Tibial nerve (tissue), 4 donors: ENCODE measurements around the gene NRCAM. TPM values are rescaled to one million over a fixed set of nuclear protein-coding genes. Genes with fewer than 3 reads are reported as not detected.

Experiments
- DNase-seq, 2 donors: peaks; one replicate each; pipeline ENCODE4 v3.0.0-alpha.2; 2019; ENCODE audit warnings: low spot score in 2 of 2
- H3K27ac ChIP-seq, 4 donors: fragments of 200-600 bp; sonication (generic) in 3 of 4; one replicate each; pipeline ENCODE4 v1.5.1; 2017 to 2019; ENCODE audit warnings: mild to moderate bottlenecking in 1 of 4
- H3K27me3 ChIP-seq, 2 donors: fragments of 200-600 bp; sonication (generic) in 1 of 2; one replicate each; pipeline versions ENCODE4 v1.5.1 to v1.6.0; 2017 to 2019
- H3K36me3 ChIP-seq, 3 donors: fragments of 200-600 bp; sonication (generic); one replicate each; pipeline ENCODE4 v1.5.1; 2018 to 2019
- H3K4me1 ChIP-seq, 4 donors: fragments of 200-600 bp; sonication (generic) in 3 of 4; one replicate each; pipeline ENCODE4 v1.5.1; 2017 to 2019
- H3K4me3 ChIP-seq, 4 donors: fragments of 200-600 bp; sonication (generic) in 3 of 4; one replicate each; pipeline ENCODE4 v1.5.1; 2017 to 2019; ENCODE audit warnings: mild to moderate bottlenecking in 1 of 4, moderate library complexity in 1 of 4
- H3K9me3 ChIP-seq, 4 donors: fragments of 200-600 bp; sonication (generic) in 3 of 4; one replicate each; pipeline ENCODE4 v1.5.1; 2017 to 2019
- CTCF ChIP-seq, 5 experiments: fragments of 200-600 bp in 3 of 5; fragments of 450-650 bp in 2 of 5; sonication (generic) in 3 of 5; IDR thresholded peaks; one replicate each; pipeline ENCODE4 v1.5.1; 2016 to 2019; ENCODE audit warnings: antibody characterized with exemption in 5 of 5, mild to moderate bottlenecking in 3 of 5, moderate library complexity in 2 of 5
- EP300 ChIP-seq, 2 donors: sonication (generic); formaldehyde crosslinking; IDR thresholded peaks; one replicate each; pipeline ENCODE4 v1.6.1; 2017; ENCODE audit warnings: antibody characterized with exemption in 2 of 2, mild to moderate bottlenecking in 1 of 2
- POLR2A ChIP-seq, 2 donors: fragments of 450-650 bp; IDR thresholded peaks; one replicate each; pipeline ENCODE4 v1.6.1; 2017; ENCODE audit warnings: antibody characterized with exemption in 2 of 2, mild to moderate bottlenecking in 2 of 2, moderate library complexity in 2 of 2
- WGBS, 2 donors: methylation state at CpG; one replicate each; pipeline ENCODE4 v1.1.5; 2018; 5-methylcytosine and 5-hydroxymethylcytosine counted together
- total RNA-seq, 4 donors: library from RNA; depleted of rRNA; stranded (reverse); fragments of >200 nt; gene quantifications; one replicate each; pipeline ENCODE4 v1.1.0, GENCODE V29; 2016

The NRCAM gene
- total RNA-seq, 4 donors from 2014 or later, result 16.5 to 87.4 (median 22.4) TPM

- Histone ChIP-seq H3K4me3 (no peak overlapping the region), H3K9me3 (no peaks in the 10 kb centered on the region), H3K4me1 (no peaks in the 10 kb centered on the region), H3K36me3 (no peaks in the 10 kb centered on the region), H3K27ac (no peak overlapping the region), H3K27me3 (no peaks in the 10 kb centered on the region)
- DNase-seq, result no peak
- TF ChIP-seq POLR2A (IDR thresholded peaks at IDR 0.05) (no peak), EP300 (IDR thresholded peaks at IDR 0.05) (no peak), CTCF (IDR thresholded peaks at IDR 0.05) (no peak)
These were observed 81.3 kb downstream of the NRCAM start for GRCh38 chr7:108374899-108375298.

GRCh38 chr7:108372618-108373017, 83.6 kb downstream of the NRCAM start:
- no peaks in the 10 kb centered on the region for H3K36me3 ChIP-seq
- no peaks in the 10 kb centered on the region for H3K27me3 ChIP-seq
- no peaks in the 10 kb centered on the region for H3K4me1 ChIP-seq
- H3K4me3 ChIP-seq, result no peak overlapping the region
- TF ChIP-seq CTCF (IDR thresholded peaks at IDR 0.05) (no peak), EP300 (IDR thresholded peaks at IDR 0.05) (no peak), POLR2A (IDR thresholded peaks at IDR 0.05) (no peak)
- H3K27ac ChIP-seq, result no peak overlapping the region
- no peak for DNase-seq
- no peaks in the 10 kb centered on the region for H3K9me3 ChIP-seq
- 73 to 74% methylated on average over 2 of the region's 2 CpGs for WGBS, 2 donors

- Histone ChIP-seq H3K36me3 (no peaks in the 10 kb centered on the region), H3K4me1 (no peaks in the 10 kb centered on the region), H3K4me3 (no peak overlapping the region), H3K27me3 (no peaks in the 10 kb centered on the region), H3K27ac (no peak overlapping the region), H3K9me3 (no peaks in the 10 kb centered on the region)
- no peak for TF ChIP-seq CTCF (IDR thresholded peaks at IDR 0.05)
- TF ChIP-seq POLR2A (IDR thresholded peaks at IDR 0.05), result no peak
- no peak for TF ChIP-seq EP300 (IDR thresholded peaks at IDR 0.05)
- 69 to 74% methylated on average over 2 of the region's 2 CpGs for WGBS, 2 donors
- DNase-seq, result no peak
These were observed 85.6 kb downstream of the NRCAM start for GRCh38 chr7:108370616-108371015.

- 60 to 62% methylated on average over 5 of the region's 5 CpGs for WGBS, 2 donors
- Histone ChIP-seq H3K9me3 (no peaks in the 10 kb centered on the region), H3K4me3 (no peak overlapping the region), H3K4me1 (no peaks in the 10 kb centered on the region), H3K27ac (no peak overlapping the region), H3K36me3 (no peaks in the 10 kb centered on the region), H3K27me3 (no peaks in the 10 kb centered on the region)
- no peak for DNase-seq
- TF ChIP-seq EP300 (IDR thresholded peaks at IDR 0.05) (no peak), POLR2A (IDR thresholded peaks at IDR 0.05) (no peak), CTCF (IDR thresholded peaks at IDR 0.05) (no peak)
These were observed 87.8 kb downstream of the NRCAM start for GRCh38 chr7:108368466-108368865.

GRCh38 chr7:108367946-108368345, 88.3 kb downstream of the NRCAM start:
- Histone ChIP-seq H3K27me3 (no peaks in the 10 kb centered on the region), H3K36me3 (no peaks in the 10 kb centered on the region), H3K27ac (no peak overlapping the region), H3K9me3 (no peaks in the 10 kb centered on the region), H3K4me1 (no peaks in the 10 kb centered on the region), H3K4me3 (no peak overlapping the region)
- WGBS, 2 donors, result 61 to 66% methylated on average over 6 of the region's 6 CpGs
- DNase-seq, result no peak
- no peak for TF ChIP-seq EP300 (IDR thresholded peaks at IDR 0.05)
- TF ChIP-seq POLR2A (IDR thresholded peaks at IDR 0.05), result no peak
- no peak for TF ChIP-seq CTCF (IDR thresholded peaks at IDR 0.05)
